ENCODE measurements around the gene SLC25A11.
A peak's percentile ranks its signal among the peaks of the same experiment; 100 is the strongest.

SLC25A11 gene

DNA sequence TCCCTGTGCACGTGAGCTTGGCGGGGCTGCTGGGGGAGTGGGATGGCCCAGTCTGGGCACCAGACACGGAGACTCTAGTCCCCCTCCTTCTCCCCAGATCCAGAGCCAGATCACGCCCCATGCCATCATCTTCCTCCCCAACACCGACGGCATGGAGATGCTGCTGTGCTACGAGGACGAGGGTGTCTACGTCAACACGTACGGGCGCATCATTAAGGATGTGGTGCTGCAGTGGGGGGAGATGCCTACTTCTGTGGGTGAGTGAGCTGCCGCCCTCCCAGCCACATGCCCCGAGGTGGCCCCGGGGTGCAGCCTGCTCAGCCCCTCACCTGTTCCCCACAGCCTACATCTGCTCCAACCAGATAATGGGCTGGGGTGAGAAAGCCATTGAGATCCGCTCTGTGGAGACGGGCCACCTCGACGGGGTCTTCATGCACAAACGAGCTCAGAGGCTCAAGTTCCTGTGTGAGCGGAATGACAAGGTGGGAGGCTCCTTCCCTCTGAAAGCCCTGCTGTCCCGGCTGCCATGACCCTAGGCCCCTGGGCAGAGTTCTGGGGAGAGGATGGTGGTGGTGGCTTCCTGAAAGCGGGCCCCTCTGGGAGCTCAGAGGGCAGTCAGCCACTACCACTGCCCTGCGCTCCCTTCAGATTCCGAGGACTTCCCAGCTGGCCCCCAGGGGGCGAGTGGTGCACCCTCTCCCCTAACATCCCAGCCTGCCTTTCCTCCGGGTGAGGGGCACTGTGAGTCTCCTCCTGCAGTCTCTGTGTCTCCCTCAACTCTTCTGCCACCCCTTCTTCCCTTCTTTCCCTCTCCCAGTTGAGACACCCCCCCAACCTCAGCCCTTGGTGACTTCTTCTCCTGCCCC is 43.3 kb downstream of the SLC25A11 start:
- peaks cover 24 to 28% of the 10 kb centered on the region in 2 experiments for H3K4me1 ChIP-seq (ENCODE audit: control insufficient read depth in 1 of 2, insufficient read depth in 1 of 2, low read depth in 1 of 2, low read length in 1 of 2)
- TF ChIP-seq, protein P1, sequence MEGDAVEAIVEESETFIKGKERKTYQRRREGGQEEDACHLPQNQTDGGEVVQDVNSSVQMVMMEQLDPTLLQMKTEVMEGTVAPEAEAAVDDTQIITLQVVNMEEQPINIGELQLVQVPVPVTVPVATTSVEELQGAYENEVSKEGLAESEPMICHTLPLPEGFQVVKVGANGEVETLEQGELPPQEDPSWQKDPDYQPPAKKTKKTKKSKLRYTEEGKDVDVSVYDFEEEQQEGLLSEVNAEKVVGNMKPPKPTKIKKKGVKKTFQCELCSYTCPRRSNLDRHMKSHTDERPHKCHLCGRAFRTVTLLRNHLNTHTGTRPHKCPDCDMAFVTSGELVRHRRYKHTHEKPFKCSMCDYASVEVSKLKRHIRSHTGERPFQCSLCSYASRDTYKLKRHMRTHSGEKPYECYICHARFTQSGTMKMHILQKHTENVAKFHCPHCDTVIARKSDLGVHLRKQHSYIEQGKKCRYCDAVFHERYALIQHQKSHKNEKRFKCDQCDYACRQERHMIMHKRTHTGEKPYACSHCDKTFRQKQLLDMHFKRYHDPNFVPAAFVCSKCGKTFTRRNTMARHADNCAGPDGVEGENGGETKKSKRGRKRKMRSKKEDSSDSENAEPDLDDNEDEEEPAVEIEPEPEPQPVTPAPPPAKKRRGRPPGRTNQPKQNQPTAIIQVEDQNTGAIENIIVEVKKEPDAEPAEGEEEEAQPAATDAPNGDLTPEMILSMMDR (IDR thresholded peaks at IDR 0.05), result no peak
- peaks cover 30% of the 10 kb centered on the region for H3K27me3 ChIP-seq
- no peak overlapping the region for H3K4me3 ChIP-seq (ENCODE audit: low read depth in 1 of 2, low read length in 1 of 2)
- H3K27ac ChIP-seq, result no peak overlapping the region
- H3K9me3 ChIP-seq, result no peaks in the 10 kb centered on the region
- peaks cover 62% of the 10 kb centered on the region for H3K36me3 ChIP-seq

DNA sequence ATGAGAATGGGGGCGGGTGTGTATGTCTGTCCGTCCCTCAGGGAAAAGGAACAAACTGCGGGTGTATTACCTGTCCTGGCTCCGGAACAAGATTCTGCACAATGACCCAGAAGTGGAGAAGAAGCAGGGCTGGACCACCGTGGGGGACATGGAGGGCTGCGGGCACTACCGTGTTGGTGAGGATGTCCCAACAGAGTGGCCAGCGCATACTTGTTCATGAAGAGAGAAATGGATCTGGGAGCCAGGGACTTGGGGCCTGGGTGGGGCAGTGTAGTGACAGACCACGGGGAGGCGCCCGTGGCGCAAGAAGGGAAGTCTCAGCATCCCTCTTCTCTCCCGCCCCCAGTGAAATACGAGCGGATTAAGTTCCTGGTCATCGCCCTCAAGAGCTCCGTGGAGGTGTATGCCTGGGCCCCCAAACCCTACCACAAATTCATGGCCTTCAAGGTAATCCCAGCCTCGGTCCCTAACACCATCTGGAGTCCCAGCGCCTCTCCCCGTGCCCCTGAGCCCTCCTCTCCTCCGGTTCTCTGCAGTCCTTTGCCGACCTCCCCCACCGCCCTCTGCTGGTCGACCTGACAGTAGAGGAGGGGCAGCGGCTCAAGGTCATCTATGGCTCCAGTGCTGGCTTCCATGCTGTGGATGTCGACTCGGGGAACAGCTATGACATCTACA is 44.1 kb downstream of the SLC25A11 start:
- Histone ChIP-seq H3K4me3 (ENCODE audit: low read depth in 1 of 2, low read length in 1 of 2) (no peak overlapping the region), H3K27me3 (peaks cover 23% of the 10 kb centered on the region), H3K27ac (no peak overlapping the region), H3K4me1 (ENCODE audit: control insufficient read depth in 1 of 2, insufficient read depth in 1 of 2, low read depth in 1 of 2, low read length in 1 of 2) (peaks cover 17 to 20% of the 10 kb centered on the region in 2 experiments), H3K9me3 (no peaks in the 10 kb centered on the region), H3K36me3 (peaks cover 70% of the 10 kb centered on the region)
- TF ChIP-seq, protein P1 (IDR thresholded peaks at IDR 0.05), result peak; percentile 23

DNA sequence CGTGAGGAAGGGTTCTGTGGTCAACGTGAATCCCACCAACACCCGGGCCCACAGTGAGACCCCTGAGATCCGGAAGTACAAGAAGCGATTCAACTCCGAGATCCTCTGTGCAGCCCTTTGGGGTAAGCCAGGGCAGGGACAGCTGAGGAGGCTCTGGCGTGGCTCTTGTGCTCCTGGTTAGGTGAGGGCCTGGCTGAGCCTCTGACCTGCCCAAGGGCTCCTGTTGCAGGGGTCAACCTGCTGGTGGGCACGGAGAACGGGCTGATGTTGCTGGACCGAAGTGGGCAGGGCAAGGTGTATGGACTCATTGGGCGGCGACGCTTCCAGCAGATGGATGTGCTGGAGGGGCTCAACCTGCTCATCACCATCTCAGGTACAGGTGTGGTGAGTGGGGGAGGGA is 44.7 kb downstream of the SLC25A11 start:
- H3K27ac ChIP-seq, result no peak overlapping the region
- TF ChIP-seq, protein P1 (IDR thresholded peaks at IDR 0.05), result no peak

DNA sequence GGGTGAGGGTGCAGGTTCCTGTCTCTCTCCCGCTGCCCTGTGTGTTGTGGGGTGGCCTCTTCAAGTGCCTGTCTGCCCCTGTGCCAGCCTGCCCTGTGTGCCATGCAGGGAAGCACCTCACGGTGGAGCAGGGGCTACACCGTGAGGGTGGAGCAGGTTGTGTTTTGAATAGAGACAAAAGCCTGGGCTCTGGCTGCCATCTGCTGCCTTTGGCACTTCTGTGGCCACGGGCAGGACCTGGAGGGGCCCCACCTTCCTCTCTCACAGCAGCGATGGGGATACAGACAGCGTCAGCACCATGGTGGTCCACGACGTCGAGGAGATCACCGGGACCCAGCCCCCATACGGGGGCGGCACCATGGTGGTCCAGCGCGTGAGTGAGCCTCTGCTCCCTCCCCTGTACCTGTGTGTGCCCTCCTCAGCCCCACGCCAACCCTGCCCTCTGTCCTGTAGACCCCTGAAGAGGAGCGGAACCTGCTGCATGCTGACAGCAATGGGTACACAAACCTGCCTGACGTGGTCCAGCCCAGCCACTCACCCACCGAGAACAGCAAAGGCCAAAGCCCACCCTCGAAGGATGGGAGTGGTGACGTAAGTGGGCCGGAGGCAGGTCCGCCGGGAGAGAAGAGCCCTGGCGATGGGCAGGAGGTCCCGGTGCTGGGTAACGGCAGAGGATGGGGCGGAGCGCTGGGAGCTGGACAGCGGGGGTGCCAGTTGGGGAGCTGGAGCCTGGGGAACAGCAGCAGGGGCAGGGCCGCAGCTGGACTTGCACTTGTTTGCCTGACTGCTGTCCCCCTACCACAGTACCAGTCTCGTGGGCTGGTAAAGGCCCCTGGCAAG is 45.9 kb downstream of the SLC25A11 start:
- TF ChIP-seq, protein P1 (IDR thresholded peaks at IDR 0.05), result no peak
- Histone ChIP-seq H3K4me3 (ENCODE audit: low read depth in 1 of 2, low read length in 1 of 2) (no peak overlapping the region), H3K4me1 (ENCODE audit: control insufficient read depth in 1 of 2, insufficient read depth in 1 of 2, low read depth in 1 of 2, low read length in 1 of 2) (peaks cover 2 to 5% of the 10 kb centered on the region in 2 experiments), H3K27me3 (peaks cover 8% of the 10 kb centered on the region), H3K36me3 (peaks cover 87% of the 10 kb centered on the region), H3K27ac (no peak overlapping the region), H3K9me3 (no peaks in the 10 kb centered on the region)

More for the DNA sequence above, 44.7 kb downstream of the SLC25A11 start:
- Histone ChIP-seq H3K4me3 (ENCODE audit: low read depth in 1 of 2, low read length in 1 of 2) (no peak overlapping the region), H3K36me3 (peaks cover 77% of the 10 kb centered on the region), H3K9me3 (no peaks in the 10 kb centered on the region), H3K4me1 (ENCODE audit: control insufficient read depth in 1 of 2, insufficient read depth in 1 of 2, low read depth in 1 of 2, low read length in 1 of 2) (peaks cover 10 to 13% of the 10 kb centered on the region in 2 experiments), H3K27me3 (peaks cover 16% of the 10 kb centered on the region)

DNA sequence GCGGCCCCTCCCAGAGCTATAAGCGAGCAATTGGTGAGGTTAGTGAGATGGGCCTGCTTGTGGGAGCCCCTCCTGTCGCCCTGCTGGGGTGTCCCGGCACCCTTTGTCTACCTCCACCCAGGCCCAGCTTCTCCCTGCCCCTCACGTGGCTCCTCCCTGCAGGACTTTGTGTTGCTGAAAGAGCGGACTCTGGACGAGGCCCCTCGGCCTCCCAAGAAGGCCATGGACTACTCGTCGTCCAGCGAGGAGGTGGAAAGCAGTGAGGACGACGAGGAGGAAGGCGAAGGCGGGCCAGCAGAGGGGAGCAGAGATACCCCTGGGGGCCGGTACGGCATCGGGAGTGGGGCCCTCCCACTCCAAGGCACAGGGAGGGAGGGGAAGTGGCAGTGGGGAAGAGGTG is 46.6 kb downstream of the SLC25A11 start:
- H3K36me3 ChIP-seq, result peaks cover 88% of the 10 kb centered on the region
- H3K27me3 ChIP-seq, result peaks cover under 1% of the 10 kb centered on the region
- TF ChIP-seq, protein P1 (IDR thresholded peaks at IDR 0.05), result no peak
- no peaks in the 10 kb centered on the region for H3K9me3 ChIP-seq
- H3K4me3 ChIP-seq (ENCODE audit: low read depth in 1 of 2, low read length in 1 of 2), result no peak overlapping the region
- no peak overlapping the region for H3K27ac ChIP-seq
- no peaks in the 10 kb centered on the region for H3K4me1 ChIP-seq (ENCODE audit: control insufficient read depth in 1 of 2, insufficient read depth in 1 of 2, low read depth in 1 of 2, low read length in 1 of 2)

Measured in neutrophil (primary cell).